Thyroid gland (tissue), 4 donors: ENCODE measurements around the gene ZNF655. TPM values are rescaled to one million over a fixed set of nuclear protein-coding genes. Genes with fewer than 3 reads are reported as not detected.

Experiments used
- DNase-seq, 2 donors: peaks; one replicate each; pipeline ENCODE4 v3.0.0-alpha.2; 2019
- H3K27ac ChIP-seq, 3 donors: fragments of 200-600 bp; sonication (generic); 1 replicate in 2 of 3; 2 replicates in 1 of 3; pipeline ENCODE4 v1.5.1; 2016 to 2019; ENCODE audit warnings: mild to moderate bottlenecking in 1 of 3, moderate library complexity in 1 of 3
- H3K27me3 ChIP-seq: fragments of 200-600 bp; sonication (generic); one replicate; pipeline ENCODE4 v1.5.1; 2019
- H3K36me3 ChIP-seq, 2 donors: fragments of 200-600 bp; sonication (generic); one replicate each; pipeline ENCODE4 v1.5.1; 2016 to 2019
- H3K4me1 ChIP-seq, 2 donors: fragments of 200-600 bp; sonication (generic); one replicate each; pipeline ENCODE4 v1.5.1; 2017 to 2019
- H3K4me3 ChIP-seq, 3 donors: fragments of 200-600 bp; sonication (generic); replicated peaks in 1 of 3; 1 replicate in 2 of 3; 2 replicates in 1 of 3; pipeline ENCODE4 v1.5.1; 2016; ENCODE audit warnings: mild to moderate bottlenecking in 1 of 3
- H3K9me3 ChIP-seq: fragments of 200-600 bp; sonication (generic); one replicate; pipeline ENCODE4 v1.5.1; 2017
- POLR2A ChIP-seq, 2 donors: fragments of 450-650 bp; IDR thresholded peaks; one replicate each; pipeline ENCODE4 v1.6.1; 2017; ENCODE audit warnings: antibody characterized with exemption in 2 of 2, mild to moderate bottlenecking in 2 of 2, moderate library complexity in 1 of 2
- WGBS, 2 donors: methylation state at CpG; one replicate each; pipeline ENCODE4 v1.1.5; 2017; 5-methylcytosine and 5-hydroxymethylcytosine counted together
- intact Hi-C: fragments of 100-400 bp; cut with DNase I; formaldehyde crosslinking; loops from one replicate; pipeline ENCODE4 v1.15.1; 2023
- total RNA-seq, 4 donors: library from RNA; depleted of rRNA; stranded (reverse); fragments of >200 nt; gene quantifications; one replicate each; pipeline ENCODE4 v1.2.3, GENCODE V29; 2016
- TF ChIP-seq, protein P1 (sequence below), 6 experiments: fragments of 200-600 bp in 3 of 6; fragments of 450-650 bp in 3 of 6; sonication (generic) in 3 of 6; IDR thresholded peaks; one replicate each; pipeline ENCODE4 v1.5.1; 2016 to 2019; ENCODE audit warnings: antibody characterized with exemption in 6 of 6, mild to moderate bottlenecking in 2 of 6, inconsistent platforms in 1 of 6, moderate library complexity in 1 of 6

Gene ZNF655, protein sequence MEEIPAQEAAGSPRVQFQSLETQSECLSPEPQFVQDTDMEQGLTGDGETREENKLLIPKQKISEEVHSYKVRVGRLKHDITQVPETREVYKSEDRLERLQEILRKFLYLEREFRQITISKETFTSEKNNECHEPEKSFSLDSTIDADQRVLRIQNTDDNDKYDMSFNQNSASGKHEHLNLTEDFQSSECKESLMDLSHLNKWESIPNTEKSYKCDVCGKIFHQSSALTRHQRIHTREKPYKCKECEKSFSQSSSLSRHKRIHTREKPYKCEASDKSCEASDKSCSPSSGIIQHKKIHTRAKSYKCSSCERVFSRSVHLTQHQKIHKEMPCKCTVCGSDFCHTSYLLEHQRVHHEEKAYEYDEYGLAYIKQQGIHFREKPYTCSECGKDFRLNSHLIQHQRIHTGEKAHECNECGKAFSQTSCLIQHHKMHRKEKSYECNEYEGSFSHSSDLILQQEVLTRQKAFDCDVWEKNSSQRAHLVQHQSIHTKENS
- 100 to 1,000 TPM; 113 to 144 (median 118) TPM for total RNA-seq

DNA sequence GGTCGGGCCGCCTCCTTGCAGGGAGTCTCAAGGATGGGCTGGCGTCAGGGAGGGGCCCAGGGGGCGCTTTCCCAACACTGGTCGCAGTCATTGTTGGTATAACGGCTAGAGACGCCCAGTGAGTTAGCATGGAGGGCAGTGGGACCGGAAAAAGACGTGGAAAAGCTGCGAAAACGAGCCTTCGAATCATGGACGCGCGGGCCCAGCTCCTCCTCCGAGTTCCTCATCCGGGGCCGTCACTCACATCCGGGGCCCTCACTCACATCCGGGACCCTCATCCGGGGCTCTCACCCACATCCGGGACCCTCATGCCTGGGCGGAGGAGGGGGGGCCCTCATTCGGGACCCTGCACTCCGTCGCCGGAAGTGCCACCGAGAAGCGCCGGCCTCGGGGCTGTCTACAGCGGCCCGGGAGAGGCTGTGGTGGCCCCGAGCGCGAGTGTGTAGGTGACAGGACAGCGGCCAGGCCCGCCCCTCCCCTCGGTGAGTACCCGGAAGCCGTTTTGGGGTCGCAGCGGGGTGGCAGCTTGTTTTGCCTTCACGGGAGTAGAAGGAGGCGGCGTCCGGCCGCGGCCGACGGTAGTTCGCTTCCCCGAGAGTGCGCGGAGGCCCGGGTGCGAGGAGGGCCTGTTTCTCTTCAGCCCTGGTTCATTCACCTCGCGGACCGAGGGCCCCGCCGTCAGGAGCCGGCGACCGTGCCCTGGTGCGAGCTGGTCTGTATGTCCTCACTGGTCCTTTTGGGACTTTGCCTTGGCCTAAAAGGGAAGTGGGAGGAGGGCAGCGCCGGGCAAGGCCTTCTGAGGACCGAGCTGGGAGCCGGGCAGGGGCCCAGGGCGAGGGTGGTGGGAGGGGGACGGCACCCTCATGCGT lies at the start of gene ZNF655:
ZNF655 (plus strand) TSS at position 337 of the 869 bp plus-strand sequence. CDS start 1,918 bp downstream, outside the sequence.
- TF ChIP-seq, protein P1, sequence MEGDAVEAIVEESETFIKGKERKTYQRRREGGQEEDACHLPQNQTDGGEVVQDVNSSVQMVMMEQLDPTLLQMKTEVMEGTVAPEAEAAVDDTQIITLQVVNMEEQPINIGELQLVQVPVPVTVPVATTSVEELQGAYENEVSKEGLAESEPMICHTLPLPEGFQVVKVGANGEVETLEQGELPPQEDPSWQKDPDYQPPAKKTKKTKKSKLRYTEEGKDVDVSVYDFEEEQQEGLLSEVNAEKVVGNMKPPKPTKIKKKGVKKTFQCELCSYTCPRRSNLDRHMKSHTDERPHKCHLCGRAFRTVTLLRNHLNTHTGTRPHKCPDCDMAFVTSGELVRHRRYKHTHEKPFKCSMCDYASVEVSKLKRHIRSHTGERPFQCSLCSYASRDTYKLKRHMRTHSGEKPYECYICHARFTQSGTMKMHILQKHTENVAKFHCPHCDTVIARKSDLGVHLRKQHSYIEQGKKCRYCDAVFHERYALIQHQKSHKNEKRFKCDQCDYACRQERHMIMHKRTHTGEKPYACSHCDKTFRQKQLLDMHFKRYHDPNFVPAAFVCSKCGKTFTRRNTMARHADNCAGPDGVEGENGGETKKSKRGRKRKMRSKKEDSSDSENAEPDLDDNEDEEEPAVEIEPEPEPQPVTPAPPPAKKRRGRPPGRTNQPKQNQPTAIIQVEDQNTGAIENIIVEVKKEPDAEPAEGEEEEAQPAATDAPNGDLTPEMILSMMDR (IDR thresholded peaks at IDR 0.05): no peak
- peak in 1 of 2 donors; percentile 83 for TF ChIP-seq POLR2A (IDR thresholded peaks at IDR 0.05)

DNA sequence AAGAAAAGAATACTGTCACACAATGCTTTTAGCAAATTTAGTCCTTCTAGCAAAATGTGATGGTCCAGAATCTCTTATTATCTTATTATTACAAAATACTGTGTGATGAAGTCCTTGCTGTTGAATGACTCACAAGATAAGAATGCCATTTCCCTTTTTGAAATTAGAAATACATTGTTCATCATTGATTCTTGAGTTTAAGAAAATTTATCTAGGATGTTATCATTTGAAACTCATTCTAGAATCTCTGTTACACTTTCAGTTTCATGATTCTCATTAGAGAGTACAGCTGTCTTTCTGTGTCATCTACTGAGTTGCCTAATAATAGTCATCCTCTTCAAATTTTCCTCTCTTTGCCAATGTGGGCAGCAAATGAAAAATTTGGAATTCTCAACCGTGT lies 44.4 kb upstream of the ZNF655 start:
- Histone ChIP-seq H3K27me3 (no peaks in the 10 kb centered on the region), H3K27ac (no peak overlapping the region), H3K36me3 (peaks cover 7 to 18% of the 10 kb centered on the region in 2 donors), H3K9me3 (no peaks in the 10 kb centered on the region), H3K4me3 (no peak overlapping the region), H3K4me1 (no peaks in the 10 kb centered on the region)
- DNase-seq: no peak
- no peak for TF ChIP-seq POLR2A (IDR thresholded peaks at IDR 0.05)
- intact Hi-C loops: no loop called here
- 96 to 100% methylated on average over 1 of the region's 1 CpG for WGBS, 2 donors

More for the DNA sequence above, at the start of gene ZNF655:
- peak; percentile 95 for DNase-seq
- 0% methylated on average over 21 to 45 of the region's 73 CpGs for WGBS, 2 donors
- peak within 1 kb of the TSS; percentile 77 to 94 (median 81) for H3K4me3 ChIP-seq
- no peaks in the 10 kb centered on the region for H3K27me3 ChIP-seq
- peak within 1 kb of the TSS; percentile 92 to 96 (median 92) for H3K27ac ChIP-seq
- no peaks in the 10 kb centered on the region for H3K9me3 ChIP-seq
- intact Hi-C loops: loop anchor here (10.0 kb wide), 1 partner anchor 56 kb away; the partner anchor contains the start of gene ZSCAN25
- peaks cover 14 to 21% of the 10 kb centered on the region in 2 donors for H3K4me1 ChIP-seq
- H3K36me3 ChIP-seq: peaks cover 31 to 32% of the 10 kb centered on the region in 2 donors

DNA sequence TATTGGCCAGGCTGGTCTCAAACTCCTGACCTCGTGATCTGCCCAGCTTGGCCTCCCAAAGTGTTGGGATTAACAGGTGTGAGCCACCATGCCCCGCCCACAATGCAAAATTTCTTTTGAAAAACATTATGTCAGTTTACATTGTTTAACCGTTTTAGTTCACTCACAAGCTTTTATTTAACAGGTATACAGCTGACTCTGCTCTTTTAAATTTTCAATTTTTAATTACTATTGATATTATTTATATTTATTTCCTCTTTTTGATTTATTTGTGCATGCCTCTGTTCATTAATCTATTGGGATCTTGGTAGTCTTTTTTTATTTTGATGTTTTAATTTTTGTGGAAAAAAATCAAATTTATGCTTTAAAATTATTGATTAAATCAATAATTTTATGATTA lies 37.0 kb upstream of the ZNF655 start:
- no peaks in the 10 kb centered on the region for H3K4me1 ChIP-seq
- no peak overlapping the region for H3K27ac ChIP-seq
- WGBS, 2 donors: 95 to 98% methylated on average over 3 of the region's 3 CpGs
- peaks cover 13 to 21% of the 10 kb centered on the region in 2 donors for H3K36me3 ChIP-seq
- intact Hi-C loops: no loop called here
- H3K4me3 ChIP-seq: no peak overlapping the region
- H3K9me3 ChIP-seq: no peaks in the 10 kb centered on the region
- TF ChIP-seq, protein P1 (IDR thresholded peaks at IDR 0.05): no peak
- TF ChIP-seq POLR2A (IDR thresholded peaks at IDR 0.05): no peak
- no peaks in the 10 kb centered on the region for H3K27me3 ChIP-seq
- DNase-seq: no peak

DNA sequence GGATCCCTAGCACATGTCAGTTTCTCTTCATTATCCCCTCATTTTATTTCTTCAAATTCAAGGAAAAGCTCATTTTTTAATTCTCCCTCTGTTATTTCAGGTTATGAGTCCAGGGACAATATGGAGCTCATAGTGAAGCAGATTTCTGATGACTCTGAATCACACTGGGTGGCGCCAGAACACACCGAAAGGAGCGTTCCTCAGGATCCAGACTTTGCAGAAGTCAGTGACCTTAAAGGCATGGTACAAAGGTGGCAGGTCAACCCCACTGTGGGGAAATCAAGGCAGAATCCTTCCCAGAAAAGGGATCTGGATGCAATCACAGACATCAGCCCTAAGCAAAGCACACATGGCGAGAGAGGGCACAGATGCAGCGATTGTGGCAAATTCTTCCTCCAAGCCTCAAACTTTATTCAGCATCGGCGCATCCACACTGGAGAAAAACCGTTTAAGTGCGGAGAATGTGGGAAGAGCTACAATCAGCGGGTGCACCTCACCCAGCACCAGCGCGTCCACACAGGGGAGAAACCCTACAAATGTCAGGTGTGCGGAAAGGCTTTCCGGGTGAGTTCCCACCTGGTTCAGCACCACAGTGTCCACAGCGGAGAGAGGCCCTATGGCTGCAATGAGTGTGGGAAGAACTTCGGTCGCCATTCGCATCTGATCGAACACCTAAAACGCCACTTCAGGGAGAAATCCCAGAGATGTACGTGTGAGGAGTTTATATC lies 32.6 kb upstream of the ZNF655 start:
- WGBS, 2 donors: 95 to 96% methylated on average over 21 of the region's 21 CpGs
- peaks cover 21 to 23% of the 10 kb centered on the region in 2 donors for H3K36me3 ChIP-seq
- intact Hi-C loops: no loop called here

More for the DNA sequence above, 32.6 kb upstream of the ZNF655 start:
- no peak overlapping the region for H3K27ac ChIP-seq
- TF ChIP-seq, protein P1 (IDR thresholded peaks at IDR 0.05): no peak
- no peak for TF ChIP-seq POLR2A (IDR thresholded peaks at IDR 0.05)
- no peak overlapping the region for H3K4me3 ChIP-seq
- H3K27me3 ChIP-seq: no peaks in the 10 kb centered on the region
- no peaks in the 10 kb centered on the region for H3K9me3 ChIP-seq
- no peaks in the 10 kb centered on the region for H3K4me1 ChIP-seq
- no peak for DNase-seq
